ENCODE measurements around the gene RAB6B.

GRCh38 chr3:133825969-133826727, 69.5 kb downstream of the RAB6B start:
- no peak for TF ChIP-seq EZH2 (IDR thresholded peaks at IDR 0.05; ENCODE audit: borderline replicate concordance, low read length)
- TF ChIP-seq CTCF (conservative IDR thresholded peaks at IDR 0.05 in 1 of 2, IDR thresholded peaks at IDR 0.05 in 1 of 2; ENCODE audit: extremely low read depth in 1 of 2, insufficient read depth in 1 of 2, low read depth in 1 of 2, low read length in 2 of 2), result no peak

Data from mammary epithelial cell (primary cell).